RPMI7951 (cell line): Measurements from ENCODE around the gene SLC5A2. TPM values are rescaled to one million over a fixed set of nuclear protein-coding genes. Genes with fewer than 3 reads are reported as not detected.
"Not testable (repeated sequence)": the region's sequence is repeated elsewhere in the genome, so short reads cannot be mapped to it uniquely, and the experiment has no call there.

Experiments used
- DNase-seq: peaks from one replicate; pipeline ENCODE4 v3.0.0-alpha.2; 2012; ENCODE audit warnings: low read depth
- total RNA-seq: library from RNA; depleted of rRNA; stranded (reverse); fragments of >200 nt; shearing (Covaris generic); gene quantifications from 2 replicates; pipeline ENCODE4 v1.2.3, GENCODE V29; 2014

The SLC5A2 gene
- total RNA-seq, 1 experiment from 2014 or later: not detected

GRCh38 chr16:31496670-31497069, 13.7 kb downstream of the SLC5A2 start:
- DNase-seq: no peak

GRCh38 chr16:31498493-31498892, 15.6 kb downstream of the SLC5A2 start:
- no peak for DNase-seq

GRCh38 chr16:31499928-31500327, 17.0 kb downstream of the SLC5A2 start:
- no peak for DNase-seq

GRCh38 chr16:31501226-31501965, 18.5 kb downstream of the SLC5A2 start:
- no peak for DNase-seq

- no peak for DNase-seq
Measured at GRCh38 chr16:31501966-31502348, 19.0 kb downstream of the SLC5A2 start.

- no peak for DNase-seq
Measured at GRCh38 chr16:31502981-31503380, 20.1 kb downstream of the SLC5A2 start.

GRCh38 chr16:31503555-31503954, 20.6 kb downstream of the SLC5A2 start:
- not testable (repeated sequence) for DNase-seq

GRCh38 chr16:31504159-31504558, 21.2 kb downstream of the SLC5A2 start:
- DNase-seq: no peak

DNA sequence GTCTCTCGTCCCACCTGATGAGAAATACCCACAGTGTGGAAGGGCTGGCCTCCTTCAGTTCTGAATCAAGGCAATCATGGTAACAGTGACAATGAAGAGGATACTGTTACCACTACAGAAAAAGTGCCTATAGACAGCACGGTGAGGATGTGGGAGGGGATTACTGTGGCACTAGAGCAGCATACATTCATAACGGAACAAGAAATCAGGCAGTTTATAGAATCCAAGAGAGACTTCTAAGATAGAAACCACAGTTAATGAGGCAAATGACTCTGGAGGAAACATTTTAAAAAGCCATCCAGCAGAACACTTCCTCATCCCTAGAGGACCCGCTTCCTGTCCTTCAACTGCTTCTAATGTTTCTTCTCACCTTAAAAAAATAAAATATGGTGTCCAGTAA, 22.6 kb downstream of the SLC5A2 start:
- DNase-seq: no peak

DNA sequence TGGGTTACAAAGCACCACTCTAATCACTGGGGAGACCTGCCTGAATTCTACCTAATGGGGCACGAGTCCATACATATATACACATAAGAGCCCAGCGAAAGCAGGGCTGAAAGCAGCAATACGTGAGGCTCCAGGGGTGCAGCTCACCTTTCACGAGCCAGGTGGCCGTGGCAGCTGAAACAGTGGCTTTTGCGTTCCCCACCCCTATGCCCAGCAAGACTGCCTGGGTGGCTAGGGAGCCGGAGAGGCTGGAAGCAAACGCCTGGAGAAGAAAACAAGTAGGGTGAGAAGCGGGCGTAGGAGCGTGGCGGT, 24.6 kb downstream of the SLC5A2 start:
- DNase-seq: no peak

- DNase-seq: peak; percentile 85
Measured at GRCh38 chr16:31507929-31508705, 25.2 kb downstream of the SLC5A2 start, which contains the start of gene RUSF1. Gene RUSF1 (minus strand): TSS chr16:31508391. CDS start chr16:31508373, 18 bp downstream.

DNA sequence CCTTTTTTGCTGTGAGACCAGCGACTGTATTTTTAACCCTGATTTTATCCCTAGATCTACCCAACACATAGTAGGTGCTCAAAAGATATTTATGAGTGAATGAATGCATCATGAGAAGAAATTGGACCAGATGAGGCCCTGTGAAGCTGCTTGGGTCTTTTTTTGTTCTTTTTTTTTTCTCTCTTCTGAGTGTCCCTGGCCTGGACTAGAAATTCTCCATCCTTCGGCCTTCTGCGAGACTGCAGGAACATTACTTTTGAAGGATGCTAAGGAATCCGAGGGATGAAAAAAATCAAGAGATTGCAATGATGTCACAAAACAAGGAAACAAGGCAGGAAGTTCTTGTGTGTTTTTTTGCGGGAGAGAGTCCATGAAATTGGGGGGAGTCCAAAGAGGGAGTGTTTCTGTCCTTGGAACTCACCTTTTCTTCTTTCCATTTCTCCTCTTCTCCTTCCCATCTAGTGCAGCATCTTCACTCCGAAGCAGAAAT, 25.8 kb downstream of the SLC5A2 start:
- peak; percentile 23 for DNase-seq

DNA sequence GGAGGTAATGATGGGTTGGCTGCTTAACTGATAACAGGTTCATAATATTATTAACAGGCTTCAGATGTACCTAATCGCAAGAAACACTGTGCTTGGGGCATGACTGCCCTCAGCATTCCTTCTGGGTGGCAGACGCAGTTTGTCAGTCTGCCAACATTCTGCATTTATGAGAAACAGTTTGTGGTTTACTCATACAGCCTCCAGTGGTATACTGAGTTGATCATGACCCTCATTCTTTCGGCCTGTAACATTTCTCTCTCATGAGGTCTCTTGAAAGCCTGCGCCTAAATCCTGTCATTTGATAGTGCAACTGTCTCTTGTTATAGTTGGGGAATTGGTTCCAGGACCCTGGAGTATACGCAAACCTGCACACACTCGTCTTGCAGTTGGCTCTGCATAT, 30.2 kb downstream of the SLC5A2 start:
- peak; percentile 77 for DNase-seq

DNA sequence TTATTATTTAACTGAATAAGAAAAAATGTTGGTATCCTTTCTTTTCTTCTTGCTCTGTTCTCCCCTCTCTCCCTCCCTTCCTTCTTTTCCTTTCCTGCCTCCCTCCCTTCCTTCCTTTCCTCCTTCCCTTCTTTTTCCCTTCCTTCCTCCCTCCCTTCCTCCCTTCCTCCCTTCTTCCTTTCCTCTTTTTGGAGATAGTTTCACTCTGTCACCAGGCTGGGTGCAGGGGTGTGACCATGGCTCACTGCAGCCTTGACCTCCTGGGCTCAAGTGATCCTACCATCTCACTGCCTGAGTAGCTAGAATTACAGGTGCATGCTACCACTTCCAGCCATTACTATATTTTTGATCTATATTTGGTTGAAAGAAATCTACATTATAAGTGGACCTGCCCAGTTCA, 31.0 kb downstream of the SLC5A2 start:
- no peak for DNase-seq

DNA sequence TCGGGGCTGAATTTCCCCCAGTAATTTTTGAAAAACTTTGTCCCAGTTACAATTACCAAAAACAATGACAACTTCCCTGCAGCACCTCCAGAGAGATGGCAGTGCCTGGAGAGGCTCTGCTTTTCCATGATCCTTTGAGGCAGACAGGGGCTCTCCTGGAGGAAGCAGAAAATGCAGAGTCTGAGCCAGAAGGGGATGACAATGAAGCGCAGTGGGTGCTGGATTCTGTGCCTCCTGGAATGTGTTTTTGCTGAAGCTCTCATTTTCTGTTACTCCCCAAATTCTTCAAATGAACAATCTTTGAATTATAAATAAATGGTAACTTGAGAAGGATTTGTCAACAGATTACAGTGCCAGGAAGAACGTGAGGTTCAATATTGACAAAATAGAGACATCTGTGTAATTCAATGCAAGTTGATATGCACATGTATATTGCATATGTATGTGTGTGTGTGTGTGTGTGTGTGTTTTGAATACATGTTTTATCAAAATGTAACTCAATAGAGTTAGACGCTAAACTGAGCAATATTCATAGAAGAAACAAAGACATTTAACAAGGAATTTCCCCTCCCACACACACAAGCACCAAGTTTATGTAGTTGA, 35.0 kb downstream of the SLC5A2 start:
- no peak for DNase-seq

- DNase-seq: no peak
Measured at GRCh38 chr16:31519759-31520431, 37.0 kb downstream of the SLC5A2 start.

DNA sequence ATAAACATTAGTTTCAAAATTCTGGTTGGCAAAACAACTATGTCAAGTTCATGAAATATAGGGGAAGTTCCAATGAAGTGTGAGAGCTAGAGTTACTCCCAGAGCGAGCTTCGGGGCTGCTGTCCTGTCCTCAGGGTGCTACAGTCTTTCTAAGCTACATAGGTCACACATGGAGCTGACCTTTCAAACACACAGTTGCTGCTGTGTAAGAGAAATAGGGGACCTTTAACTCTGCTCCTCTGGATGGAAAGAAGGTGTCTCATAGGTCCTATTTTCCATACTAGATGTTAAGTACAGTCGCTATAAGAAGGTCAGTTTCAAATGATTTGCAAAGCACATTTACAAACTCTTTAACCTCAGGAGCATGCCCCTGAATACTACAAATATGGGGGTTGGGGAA, 38.4 kb downstream of the SLC5A2 start:
- DNase-seq: no peak

- DNase-seq: no peak
Measured at GRCh38 chr16:31522071-31522470, 39.1 kb downstream of the SLC5A2 start.

- not testable (repeated sequence) for DNase-seq
Measured at GRCh38 chr16:31523768-31524167, 40.8 kb downstream of the SLC5A2 start.

DNA sequence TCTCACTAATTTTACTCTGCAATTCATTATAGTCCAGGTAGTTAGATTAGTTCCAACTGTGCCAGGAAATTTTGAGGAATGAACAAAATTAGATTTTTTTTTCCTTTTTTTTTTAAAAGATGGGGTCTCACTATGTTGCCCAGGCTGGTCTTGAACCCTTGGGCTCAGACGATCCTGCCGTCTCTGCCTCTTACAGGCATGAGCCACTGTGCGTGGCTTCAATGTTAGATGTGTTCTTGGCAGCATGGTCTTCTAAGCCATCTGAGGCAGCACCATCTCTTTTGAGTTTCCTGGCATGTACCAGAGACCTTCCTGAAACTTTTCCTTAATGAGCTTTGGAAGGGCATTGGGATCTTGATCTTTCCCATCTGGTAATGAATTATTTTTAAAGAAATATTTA, 42.2 kb downstream of the SLC5A2 start:
- DNase-seq: no peak

DNA sequence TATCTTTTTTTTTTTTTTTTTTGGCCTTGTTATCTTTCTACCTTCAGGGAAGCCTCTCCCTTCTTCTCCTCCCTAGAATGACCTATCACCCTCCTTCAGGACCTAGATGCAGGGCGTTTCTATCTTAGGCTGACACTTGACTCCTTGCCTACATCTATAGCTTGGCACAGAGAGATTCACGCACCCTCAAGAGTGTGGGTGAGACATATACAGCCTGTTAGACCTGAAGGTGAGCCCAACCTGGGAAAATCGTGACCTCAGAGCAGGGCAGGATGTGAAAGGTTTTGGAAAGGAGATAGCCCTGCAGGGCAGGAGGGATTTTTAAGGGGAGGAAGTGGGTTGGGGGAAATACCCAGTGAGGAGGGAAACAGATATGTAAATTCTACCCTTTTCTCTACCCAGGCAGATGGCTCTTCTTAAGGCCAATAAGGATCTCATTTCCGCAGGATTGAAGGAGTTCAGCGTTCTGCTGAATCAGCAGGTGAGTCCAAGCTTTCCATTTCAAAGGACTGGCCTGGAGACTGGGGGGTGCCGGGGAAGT, 44.9 kb downstream of the SLC5A2 start, which contains the start of gene AHSP:
Gene AHSP, plus strand, starts transcription at position 167 of the 541 bp plus-strand sequence. Its CDS starts 240 bp downstream, at position 407.
- no peak for DNase-seq
